ENCODE data around the gene PTPRJ.

The PTPRJ gene

GRCh38 chr11:48066881-48067800 lies 86.8 kb downstream of the PTPRJ start:
- no peak for DNase-seq (ENCODE audit: low spot score)

GRCh38 chr11:48073031-48073861 lies 92.9 kb downstream of the PTPRJ start:
- no peak for DNase-seq (ENCODE audit: low spot score)

GRCh38 chr11:48074425-48075181 lies 94.2 kb downstream of the PTPRJ start:
- DNase-seq (ENCODE audit: low spot score): no peak

GRCh38 chr11:48075637-48076036 lies 95.3 kb downstream of the PTPRJ start:
- no peak for DNase-seq (ENCODE audit: low spot score)

- DNase-seq (ENCODE audit: low spot score): no peak
Observed at GRCh38 chr11:48077251-48077650, 96.9 kb downstream of the PTPRJ start.

GRCh38 chr11:48078689-48079088 lies 98.3 kb downstream of the PTPRJ start:
- DNase-seq (ENCODE audit: low spot score): no peak

GRCh38 chr11:48079596-48079995 lies 99.2 kb downstream of the PTPRJ start:
- DNase-seq (ENCODE audit: low spot score): no peak

GRCh38 chr11:48080301-48080861 lies 100.0 kb downstream of the PTPRJ start:
- DNase-seq (ENCODE audit: low spot score): no peak

- DNase-seq (ENCODE audit: low spot score): no peak
Observed at GRCh38 chr11:48081151-48082010, 101.0 kb downstream of the PTPRJ start.

- DNase-seq (ENCODE audit: low spot score): no peak
Observed at GRCh38 chr11:48082771-48083170, 102.4 kb downstream of the PTPRJ start.

- no peak for DNase-seq (ENCODE audit: low spot score)
Observed at GRCh38 chr11:48083421-48083820, 103.1 kb downstream of the PTPRJ start.

- no peak for DNase-seq (ENCODE audit: low spot score)
Observed at GRCh38 chr11:48085688-48086087, 105.3 kb downstream of the PTPRJ start.

- no peak for DNase-seq (ENCODE audit: low spot score)
Observed at GRCh38 chr11:48087422-48087821, 107.1 kb downstream of the PTPRJ start.

GRCh38 chr11:48087974-48088681 lies 107.8 kb downstream of the PTPRJ start:
- DNase-seq (ENCODE audit: low spot score): no peak

GRCh38 chr11:48088682-48089050 lies 108.3 kb downstream of the PTPRJ start:
- DNase-seq (ENCODE audit: low spot score): no peak

- DNase-seq (ENCODE audit: low spot score): no peak
Observed at GRCh38 chr11:48090174-48090573, 109.8 kb downstream of the PTPRJ start.

- DNase-seq (ENCODE audit: low spot score): no peak
Observed at GRCh38 chr11:48091426-48092102, 111.2 kb downstream of the PTPRJ start.

GRCh38 chr11:48093323-48093722 lies 113.0 kb downstream of the PTPRJ start:
- DNase-seq (ENCODE audit: low spot score): no peak

GRCh38 chr11:48093795-48094642 lies 113.7 kb downstream of the PTPRJ start:
- DNase-seq (ENCODE audit: low spot score): no peak

All from left forelimb (tissue), 1 donor.